Colonic mucosa (tissue), 4 donors: ENCODE data around the gene HTRA2. TPM values are rescaled to one million over a fixed set of nuclear protein-coding genes. Genes with fewer than 3 reads are reported as not detected.

ENCODE experiments used
- DNase-seq: peaks from one replicate; pipeline ENCODE4 v3.0.0-alpha.2; 2020
- H3K27ac ChIP-seq: fragments of 200-600 bp; one replicate; pipeline ENCODE4 v1.8.0; 2021
- H3K27me3 ChIP-seq: fragments of 200-600 bp; one replicate; pipeline ENCODE4 v1.8.0; 2021
- H3K36me3 ChIP-seq: fragments of 200-600 bp; one replicate; pipeline ENCODE4 v1.8.0; 2021
- H3K4me1 ChIP-seq: fragments of 200-600 bp; one replicate; pipeline ENCODE4 v1.8.0; 2021; ENCODE audit warnings: mild to moderate bottlenecking
- H3K4me3 ChIP-seq: fragments of 200-600 bp; one replicate; pipeline ENCODE4 v1.8.0; 2021
- H3K9ac ChIP-seq, 2 donors: one replicate each; pipeline ENCODE4 v1.7.0; 2013; ENCODE audit warnings: control low read depth in 2 of 2, low read depth in 2 of 2, low read length in 2 of 2
- H3K9me3 ChIP-seq: fragments of 200-600 bp; one replicate; pipeline ENCODE4 v1.8.0; 2021
- CTCF ChIP-seq: fragments of 200-600 bp; IDR thresholded peaks from one replicate; pipeline ENCODE4 v1.8.0; 2022; ENCODE audit warnings: antibody characterized with exemption, mild to moderate bottlenecking
- intact Hi-C: fragments of 100-400 bp; cut with DNase I; formaldehyde crosslinking; loops from one replicate; pipeline ENCODE4 v1.14.1; 2022
- total RNA-seq, 2 donors: library from RNA; stranded (reverse); fragmentation: NEBNext Ultra II Directional in 1 of 2; extraction: Animal tissue kit (Norgen Biotek cat#: 25700) in 1 of 2; gene quantifications; one replicate each; pipeline ENCODE4 v1.2.1, GENCODE V29; 2021
- donor health status: healthy.
- donor health status: DM: no; HTN: no; CAD: no.
- donor health status: DM: no; HTN: no; CAD: no.

The HTRA2 gene
- total RNA-seq, 2 donors from 2014 or later: 26.3 to 41.5 TPM

DNA sequence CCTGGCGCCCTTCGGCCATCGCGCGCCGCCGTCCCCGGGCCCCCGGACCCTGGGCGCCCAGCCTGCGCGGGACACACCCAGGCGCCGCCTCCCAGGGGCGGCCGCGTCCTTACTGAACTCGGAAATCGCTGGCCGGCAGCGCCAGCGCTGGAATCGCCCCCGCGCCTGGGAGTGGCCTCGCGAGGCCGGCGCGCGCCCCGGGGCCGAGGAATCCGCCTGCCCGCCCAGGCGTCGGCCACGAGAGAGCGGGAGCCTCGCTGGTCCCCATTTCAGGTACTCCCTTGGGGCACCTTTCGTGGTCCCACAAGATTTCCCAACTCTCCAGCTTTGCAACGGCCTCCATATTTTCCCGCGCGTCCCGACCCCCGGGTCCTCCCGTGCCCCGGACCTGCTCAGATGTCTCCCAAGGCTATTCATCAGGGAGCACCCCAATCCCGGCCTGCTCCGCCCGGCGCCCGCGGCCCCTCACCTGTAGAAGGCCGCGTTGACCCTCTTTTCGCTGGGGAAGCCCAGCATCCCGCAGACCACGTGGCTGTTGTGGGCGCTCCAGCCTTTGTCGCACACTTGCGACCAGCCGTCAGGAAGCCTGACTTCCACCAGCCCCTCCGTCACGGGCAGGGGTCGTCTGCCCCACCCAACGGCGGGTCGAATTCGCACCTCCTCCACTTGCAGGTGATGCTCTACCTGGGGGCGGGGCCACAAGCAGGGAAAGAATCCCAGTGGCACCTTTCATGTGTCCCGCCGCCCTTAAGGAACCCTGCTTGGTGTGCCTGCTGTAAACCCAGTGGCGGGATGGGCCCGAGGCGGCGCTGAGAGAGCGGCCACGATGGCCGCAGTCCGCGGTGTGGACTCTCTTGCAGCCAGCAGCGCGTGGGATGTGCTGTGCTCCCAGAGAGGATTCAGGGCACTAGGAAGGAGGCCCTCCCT lies 19.4 kb downstream of the HTRA2 start:
- H3K9me3 ChIP-seq: no peaks in the 10 kb centered on the region
- peak; percentile 80 for DNase-seq
- H3K9ac ChIP-seq: peak overlapping the region; percentile 68 to 79
- H3K4me1 ChIP-seq: no peaks in the 10 kb centered on the region
- H3K36me3 ChIP-seq: no peaks in the 10 kb centered on the region
- peak overlapping the region; percentile 50 for H3K4me3 ChIP-seq
- H3K27ac ChIP-seq: no peak overlapping the region
- intact Hi-C loops: no loop called here
- no peaks in the 10 kb centered on the region for H3K27me3 ChIP-seq
- no peak for TF ChIP-seq CTCF

GRCh38 chr2:74550231-74550630 lies 20.5 kb downstream of the HTRA2 start:
- intact Hi-C loops: no loop called here
- Histone ChIP-seq H3K9me3 (no peaks in the 10 kb centered on the region), H3K36me3 (no peaks in the 10 kb centered on the region), H3K27ac (no peak overlapping the region), H3K4me1 (no peaks in the 10 kb centered on the region), H3K27me3 (no peaks in the 10 kb centered on the region), H3K4me3 (no peak overlapping the region), H3K9ac (no peak overlapping the region)
- no peak for DNase-seq
- no peak for TF ChIP-seq CTCF

DNA sequence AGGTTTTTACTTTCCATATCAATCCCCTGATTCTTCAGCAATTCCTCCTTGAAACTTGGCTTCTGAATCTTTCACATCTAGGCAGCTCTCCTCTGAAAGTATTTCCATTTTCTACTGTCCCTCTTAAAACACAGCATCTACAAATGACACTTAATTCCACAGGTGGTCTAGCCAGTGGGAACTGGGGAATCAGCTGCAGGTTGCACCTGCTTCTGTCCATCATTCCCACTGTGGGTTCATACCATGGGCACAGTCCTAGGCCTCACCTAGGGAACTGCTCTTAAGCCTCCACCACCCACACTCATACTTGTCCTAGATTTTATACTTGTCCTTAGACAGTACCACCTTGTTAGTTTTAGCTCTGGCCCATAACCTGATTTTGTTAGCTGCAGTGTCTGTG lies 21.8 kb downstream of the HTRA2 start:
- intact Hi-C loops: no loop called here
- H3K4me1 ChIP-seq: no peaks in the 10 kb centered on the region
- no peaks in the 10 kb centered on the region for H3K27me3 ChIP-seq
- no peaks in the 10 kb centered on the region for H3K9me3 ChIP-seq
- no peak for TF ChIP-seq CTCF
- no peak overlapping the region for H3K9ac ChIP-seq
- H3K36me3 ChIP-seq: no peaks in the 10 kb centered on the region
- no peak for DNase-seq
- H3K4me3 ChIP-seq: no peak overlapping the region
- no peak overlapping the region for H3K27ac ChIP-seq

DNA sequence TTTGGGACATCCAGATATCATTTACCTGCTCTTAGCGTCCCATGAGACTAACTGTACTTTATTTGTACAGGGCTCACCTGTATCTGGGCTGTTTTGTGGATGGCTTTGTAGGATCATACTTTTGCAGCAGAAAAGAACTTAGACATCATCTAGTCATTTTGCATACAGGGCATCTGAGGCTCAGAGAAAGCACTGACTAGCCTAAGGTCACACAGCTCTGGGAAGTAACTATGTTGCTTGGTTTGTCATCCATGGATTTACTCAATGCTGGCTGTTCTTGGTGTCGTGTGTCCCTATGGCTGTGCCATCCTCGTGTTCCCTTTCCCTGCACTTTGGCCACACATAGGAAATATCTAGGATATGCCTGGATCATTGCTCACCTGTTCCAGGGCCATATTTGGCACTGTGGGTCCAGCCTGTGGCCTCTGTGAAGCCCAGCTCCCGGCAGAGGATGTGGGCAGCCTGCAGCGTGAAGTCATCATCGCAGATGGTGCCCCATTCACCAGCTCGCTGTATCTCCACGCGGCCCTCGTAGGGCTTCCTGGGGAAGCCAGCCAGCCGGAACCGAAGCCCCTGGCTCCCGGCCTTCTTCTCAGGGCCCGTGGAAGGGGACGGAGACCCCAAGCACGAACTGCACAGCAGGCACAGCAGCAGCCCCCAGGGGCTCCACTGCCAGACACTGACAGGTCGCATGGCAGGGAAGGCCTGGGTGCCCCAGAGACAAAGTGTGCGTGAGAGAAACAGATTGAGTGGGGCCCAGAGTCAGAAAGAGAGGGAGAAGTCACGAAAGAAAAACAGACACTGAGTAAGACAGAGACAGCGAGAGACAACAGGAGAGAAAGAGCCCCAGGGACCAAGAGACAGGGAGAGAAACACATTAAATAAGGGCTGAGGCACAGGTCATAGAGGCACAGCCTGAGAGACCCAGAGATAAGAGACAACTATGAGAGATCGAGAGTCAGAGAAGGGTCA lies 22.5 kb downstream of the HTRA2 start:
- Histone ChIP-seq H3K4me1 (no peaks in the 10 kb centered on the region), H3K9ac (peak overlapping the region in 1 of 2 donors; percentile 7), H3K36me3 (no peaks in the 10 kb centered on the region), H3K27ac (no peak overlapping the region), H3K9me3 (no peaks in the 10 kb centered on the region), H3K27me3 (no peaks in the 10 kb centered on the region), H3K4me3 (peak overlapping the region; percentile 76)
- no peak for TF ChIP-seq CTCF
- intact Hi-C loops: no loop called here
- no peak for DNase-seq
